ENCODE data around the gene MCC. TPM values are rescaled to one million over a fixed set of nuclear protein-coding genes. Genes with fewer than 3 reads are reported as not detected.

The MCC gene
- 33.2 TPM for polyA plus RNA-seq (ENCODE audit: insufficient read length)
- long read RNA-seq, donor 1, full-length matches to known transcripts, result 3 of 14 reads
- long read RNA-seq, donor 1, partial matches to known transcripts, result 6 of 14 reads
- long read RNA-seq, donor 1, other reads (novel, unspliced or antisense), result 5 of 14 reads
- long read RNA-seq, donor 2, full-length matches to known transcripts, result 3 of 11 reads
- long read RNA-seq, donor 2, partial matches to known transcripts, result 0 of 11 reads
- long read RNA-seq, donor 2, other reads (novel, unspliced or antisense), result 8 of 11 reads
- long read RNA-seq, donor 3, result 0 reads
- long read RNA-seq, donor 4, result 0 reads
- long read RNA-seq, donor 5, full-length matches to known transcripts, result 2 of 2 reads
- long read RNA-seq, donor 5, partial matches to known transcripts, result 0 of 2 reads
- long read RNA-seq, donor 5, other reads (novel, unspliced or antisense), result 0 of 2 reads
- long read RNA-seq, donor 6, full-length matches to known transcripts, result 3 of 3 reads
- long read RNA-seq, donor 6, partial matches to known transcripts, result 0 of 3 reads
- long read RNA-seq, donor 6, other reads (novel, unspliced or antisense), result 0 of 3 reads
- long read RNA-seq, donor 7, full-length matches to known transcripts, result 1 of 1 reads
- long read RNA-seq, donor 7, partial matches to known transcripts, result 0 of 1 reads
- long read RNA-seq, donor 7, other reads (novel, unspliced or antisense), result 0 of 1 reads
- long read RNA-seq, donor 8, partial matches to known transcripts, result 0 of 3 reads
- long read RNA-seq, donor 8, other reads (novel, unspliced or antisense), result 0 of 3 reads

GRCh38 chr5:113487781-113488644 is at the start of gene MCC:
MCC (minus strand) TSS chr5:113488453.
- DNase-seq, result peak; percentile 78

GRCh38 chr5:113531481-113532159 is 43.4 kb upstream of the MCC start:
- DNase-seq, result no peak

- no peak for DNase-seq
Measured at GRCh38 chr5:113527746-113528145, 39.5 kb upstream of the MCC start.

DNA sequence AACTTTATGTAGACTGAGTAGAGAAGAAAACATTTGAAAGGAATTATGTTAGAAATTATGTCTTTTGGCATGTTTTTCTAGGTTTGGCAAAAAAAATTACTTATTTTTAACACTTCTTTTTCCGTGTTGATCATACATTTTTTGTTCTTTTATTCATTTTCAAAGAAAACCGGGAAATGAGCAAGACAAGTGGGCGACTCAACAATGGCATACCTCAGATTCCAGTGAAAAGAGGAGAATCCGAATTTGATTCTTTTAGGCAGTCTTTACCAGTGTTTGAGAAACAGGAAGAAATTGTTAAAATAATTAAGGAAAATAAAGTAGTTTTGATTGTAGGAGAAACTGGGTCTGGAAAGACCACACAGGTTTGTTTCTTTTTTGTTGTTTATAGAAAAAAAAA is 38.2 kb upstream of the MCC start:
- no peak for DNase-seq

DNA sequence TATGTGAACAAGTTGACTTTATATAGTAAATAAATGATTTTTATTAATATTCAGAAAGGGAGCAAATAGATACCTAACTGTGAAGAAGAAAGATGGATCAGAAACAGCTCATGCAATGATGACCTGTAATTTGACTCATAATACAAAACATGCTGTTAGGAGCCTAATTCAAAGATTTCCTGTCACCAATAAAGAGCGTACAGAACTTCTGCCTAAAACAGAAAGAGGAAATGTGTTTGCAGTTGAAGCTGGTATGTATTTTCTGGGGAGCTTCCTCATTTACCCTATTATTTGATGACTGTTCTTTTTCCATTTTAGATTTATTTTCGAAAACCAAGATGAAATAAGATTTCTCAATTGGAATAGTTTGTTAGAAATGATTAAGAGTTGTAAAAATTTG is 36.7 kb upstream of the MCC start:
- DNase-seq, result no peak

- DNase-seq, result no peak
Measured at GRCh38 chr5:113523168-113523567, 34.9 kb upstream of the MCC start.

GRCh38 chr5:113520899-113521298 is 32.6 kb upstream of the MCC start:
- no peak for DNase-seq

DNA sequence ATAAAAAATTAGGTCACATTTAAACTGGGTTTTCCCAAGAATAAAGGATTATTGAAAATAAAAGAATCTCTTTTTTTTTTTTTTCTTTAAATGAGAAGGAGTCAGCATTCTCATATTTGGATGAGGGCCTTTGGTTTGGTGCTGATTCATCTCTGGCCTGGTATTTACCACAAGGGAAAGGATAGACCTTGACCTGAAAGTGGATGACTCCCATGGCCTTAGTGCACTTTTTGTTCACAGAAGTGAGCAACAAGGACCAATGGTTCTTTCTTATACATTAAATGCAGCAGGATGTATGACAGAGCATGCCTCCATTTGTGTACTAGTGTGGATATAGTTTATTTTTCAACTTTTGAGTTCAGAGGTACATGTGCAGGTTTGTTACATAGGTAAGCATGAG is 32.2 kb upstream of the MCC start:
- DNase-seq, result no peak

DNA sequence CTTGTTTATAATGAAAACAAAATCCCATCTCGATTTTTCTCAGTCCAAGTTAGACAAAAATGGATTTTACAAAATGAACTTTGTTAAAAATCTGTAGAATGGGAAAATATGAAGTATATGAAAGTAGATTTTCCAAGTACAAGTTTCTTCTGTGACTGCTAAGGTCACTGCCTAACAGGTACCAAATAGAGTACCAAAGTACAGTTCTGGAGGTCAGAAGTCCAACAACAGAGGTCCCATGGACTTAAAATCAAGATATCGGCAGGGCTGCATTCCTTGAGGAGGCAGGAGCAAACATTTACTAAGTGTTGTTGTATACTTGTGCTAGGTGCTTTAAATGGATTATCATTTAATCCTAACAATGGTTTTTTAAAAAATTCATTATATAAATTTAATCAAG is 31.2 kb upstream of the MCC start:
- no peak for DNase-seq

GRCh38 chr5:113518884-113519283 is 30.6 kb upstream of the MCC start:
- DNase-seq, result no peak

DNA sequence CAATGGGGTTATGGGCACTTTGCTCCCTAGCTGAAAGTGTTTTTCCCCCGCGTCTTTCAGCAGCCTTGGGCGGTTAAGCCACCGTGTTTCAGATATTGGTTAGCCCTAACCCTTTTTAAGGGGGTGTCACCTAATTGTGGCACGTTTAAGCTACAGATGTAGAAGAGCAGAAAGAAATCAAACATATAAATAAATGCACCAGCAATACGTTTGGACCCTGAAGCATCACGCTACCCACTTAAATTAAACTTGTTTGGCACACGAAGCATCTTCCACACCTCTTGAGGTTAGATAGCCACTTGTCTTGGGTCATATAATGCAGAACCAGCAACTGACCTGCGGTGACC is 26.0 kb upstream of the MCC start:
- no peak for DNase-seq

- DNase-seq, result peak; percentile 84
Measured at GRCh38 chr5:113513384-113514288, 25.4 kb upstream of the MCC start, which contains the start of gene YTHDC2. YTHDC2 (plus strand) TSS chr5:113513694; CDS start chr5:113513896, 202 bp downstream.

DNA sequence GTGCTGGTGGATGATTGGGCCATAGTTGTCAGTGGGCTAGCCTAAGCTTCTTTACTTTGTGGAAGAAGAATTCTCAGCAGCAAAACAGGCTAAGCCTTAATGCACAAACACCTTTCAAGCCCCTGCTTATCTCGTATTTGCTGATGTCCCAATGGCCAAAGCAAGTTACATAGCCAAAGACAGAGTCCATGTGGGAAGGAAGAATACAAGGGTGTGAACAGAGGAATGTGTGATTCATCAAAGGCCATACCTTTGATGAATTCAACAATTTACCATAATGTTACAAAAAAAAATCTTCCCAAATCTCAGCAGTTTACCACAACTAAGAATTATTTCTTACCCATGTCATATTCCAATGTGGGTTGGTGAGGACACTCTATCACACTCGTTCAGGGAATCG is 24.1 kb upstream of the MCC start:
- no peak for DNase-seq

- no peak for DNase-seq
Measured at GRCh38 chr5:113510836-113511451, 22.7 kb upstream of the MCC start.

GRCh38 chr5:113508756-113509155 is 20.5 kb upstream of the MCC start:
- no peak for DNase-seq

GRCh38 chr5:113507601-113508000 is 19.3 kb upstream of the MCC start:
- no peak for DNase-seq

DNA sequence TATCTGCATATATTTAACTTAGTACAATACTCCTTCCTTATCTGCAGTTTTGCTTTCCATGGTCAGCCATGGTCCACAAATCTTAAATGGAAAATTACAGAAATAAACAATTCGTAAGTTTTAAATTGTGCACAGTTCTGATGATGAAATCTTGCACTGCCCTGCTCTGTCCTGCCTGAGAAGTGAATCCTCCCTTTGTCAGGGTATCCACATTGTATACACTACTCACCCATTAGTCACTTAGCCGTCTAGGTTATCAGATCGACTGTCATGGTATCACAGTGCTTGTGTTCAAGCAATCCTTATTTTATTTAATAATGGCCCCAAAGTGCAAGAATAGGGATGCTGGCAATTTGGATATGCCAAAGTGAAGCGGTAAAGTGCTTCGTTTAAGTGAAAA is 16.9 kb upstream of the MCC start:
- DNase-seq, result no peak

- no peak for DNase-seq
Measured at GRCh38 chr5:113503146-113503545, 14.9 kb upstream of the MCC start.

DNA sequence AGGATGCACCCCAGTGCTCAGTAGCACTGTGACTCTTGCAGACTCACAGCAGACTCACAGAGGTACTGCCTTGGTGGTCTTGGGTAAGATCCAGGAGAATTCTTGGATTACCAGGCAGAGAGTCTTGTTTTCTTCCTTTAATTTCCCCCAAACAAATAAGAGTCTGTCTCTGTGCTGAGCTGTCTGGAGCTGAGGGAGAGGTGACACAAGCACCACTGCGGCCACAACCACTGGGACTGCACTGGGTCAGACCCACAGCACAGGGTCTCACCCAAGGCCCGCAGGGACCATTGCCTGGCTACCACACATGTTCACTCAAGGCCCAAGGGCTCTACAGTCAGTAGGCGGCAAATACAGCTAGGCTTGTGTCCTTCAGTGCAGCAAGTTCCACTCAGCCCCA is 13.8 kb upstream of the MCC start:
- no peak for DNase-seq

DNA sequence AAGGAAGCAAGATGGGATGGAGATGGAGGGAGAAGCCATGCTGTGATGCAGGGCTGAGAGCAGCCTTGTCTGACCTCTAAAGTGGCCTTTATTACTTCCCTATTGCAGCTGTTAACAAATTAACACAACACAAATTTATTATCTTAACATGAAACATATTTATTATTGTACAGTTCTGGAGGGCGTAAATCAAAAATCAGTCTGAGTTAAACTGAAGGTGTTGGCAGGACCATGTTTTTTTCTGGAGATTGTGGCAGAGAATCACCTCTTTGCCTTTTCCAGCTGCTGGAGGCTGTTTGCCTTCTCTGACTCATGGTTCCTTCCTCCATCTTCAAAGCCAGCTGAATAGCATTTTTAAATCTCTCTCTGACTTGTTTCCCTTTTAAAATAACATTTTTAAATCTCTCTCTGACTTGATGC is 7.2 kb upstream of the MCC start:
- DNase-seq, result no peak

Measured in left kidney (tissue), 8 donors.